GM20000 (cell line): Measurements from ENCODE around the gene KIF18B.
"Not testable (repeated sequence)": the region's sequence is repeated elsewhere in the genome, so short reads cannot be mapped to it uniquely, and the experiment has no call there.

ENCODE experiments used
- DNase-seq: peaks from one replicate; pipeline ENCODE4 v3.0.0; 2012; ENCODE audit warnings: low spot score
- TF ChIP-seq, protein P1 (sequence below): IDR thresholded peaks from 2 replicates; pipeline ENCODE4 v1.5.1; 2012; ENCODE audit warnings: mild to moderate bottlenecking, control low read depth; ENCODE audit errors: extremely low read depth, missing control alignments

The KIF18B gene

DNA sequence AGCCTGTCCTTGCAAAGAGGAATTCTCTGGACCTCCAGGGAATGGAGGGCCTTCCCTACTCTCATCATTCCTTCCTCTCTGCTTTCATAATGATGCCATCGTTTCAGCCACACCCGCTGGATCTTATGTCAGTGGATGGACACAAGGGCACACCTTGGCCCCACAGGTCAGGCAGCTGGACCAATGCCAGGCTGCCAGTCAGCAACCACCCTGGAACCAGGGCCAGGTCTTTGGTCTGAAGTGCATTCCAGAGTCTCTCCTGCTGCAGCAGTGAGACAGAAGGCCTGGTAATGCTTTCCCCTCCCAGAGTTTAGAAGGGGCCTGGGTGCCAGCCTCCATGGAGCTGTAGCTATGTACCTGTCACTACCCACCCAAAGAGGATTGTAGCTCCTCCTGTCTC lies 13.1 kb upstream of the KIF18B start:
- TF ChIP-seq, protein P1, sequence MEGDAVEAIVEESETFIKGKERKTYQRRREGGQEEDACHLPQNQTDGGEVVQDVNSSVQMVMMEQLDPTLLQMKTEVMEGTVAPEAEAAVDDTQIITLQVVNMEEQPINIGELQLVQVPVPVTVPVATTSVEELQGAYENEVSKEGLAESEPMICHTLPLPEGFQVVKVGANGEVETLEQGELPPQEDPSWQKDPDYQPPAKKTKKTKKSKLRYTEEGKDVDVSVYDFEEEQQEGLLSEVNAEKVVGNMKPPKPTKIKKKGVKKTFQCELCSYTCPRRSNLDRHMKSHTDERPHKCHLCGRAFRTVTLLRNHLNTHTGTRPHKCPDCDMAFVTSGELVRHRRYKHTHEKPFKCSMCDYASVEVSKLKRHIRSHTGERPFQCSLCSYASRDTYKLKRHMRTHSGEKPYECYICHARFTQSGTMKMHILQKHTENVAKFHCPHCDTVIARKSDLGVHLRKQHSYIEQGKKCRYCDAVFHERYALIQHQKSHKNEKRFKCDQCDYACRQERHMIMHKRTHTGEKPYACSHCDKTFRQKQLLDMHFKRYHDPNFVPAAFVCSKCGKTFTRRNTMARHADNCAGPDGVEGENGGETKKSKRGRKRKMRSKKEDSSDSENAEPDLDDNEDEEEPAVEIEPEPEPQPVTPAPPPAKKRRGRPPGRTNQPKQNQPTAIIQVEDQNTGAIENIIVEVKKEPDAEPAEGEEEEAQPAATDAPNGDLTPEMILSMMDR, result no peak
- no peak for DNase-seq

DNA sequence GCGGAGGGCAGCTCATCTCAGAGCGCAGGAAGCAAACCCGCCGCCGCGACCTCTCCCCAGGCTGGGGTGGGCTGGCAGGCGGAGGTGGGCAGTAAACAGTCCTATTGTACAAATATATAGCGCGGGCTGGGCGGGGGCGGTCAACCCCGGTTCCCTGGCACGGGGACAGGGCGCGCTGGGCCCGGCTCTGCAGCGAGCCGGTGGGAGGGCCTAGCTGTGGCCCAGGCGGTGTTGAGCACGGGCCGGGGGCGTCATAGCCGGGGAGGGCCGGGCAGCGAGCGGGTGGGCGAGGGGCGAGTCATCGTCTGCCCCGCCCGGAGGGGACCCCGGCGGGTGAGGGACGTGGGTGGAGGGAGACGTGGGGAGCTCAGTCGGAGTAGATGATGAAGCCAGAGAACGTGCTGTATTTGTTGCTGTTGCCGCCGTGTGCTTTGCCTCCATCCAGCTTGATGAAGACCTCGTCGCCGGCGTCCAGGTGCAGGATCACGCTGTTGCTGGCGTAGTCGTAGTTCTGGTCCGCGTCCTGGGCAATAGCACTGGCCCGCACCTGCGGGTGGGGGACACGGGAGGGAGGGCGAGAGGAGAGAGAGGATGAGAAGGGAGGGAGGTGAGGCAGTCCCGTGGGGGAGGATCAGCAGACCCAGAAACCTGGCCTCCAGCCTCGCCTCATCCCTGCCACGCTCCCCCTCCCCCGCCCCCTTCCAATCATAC lies 12.4 kb upstream of the KIF18B start:
- TF ChIP-seq, protein P1, result no peak
- no peak for DNase-seq

DNA sequence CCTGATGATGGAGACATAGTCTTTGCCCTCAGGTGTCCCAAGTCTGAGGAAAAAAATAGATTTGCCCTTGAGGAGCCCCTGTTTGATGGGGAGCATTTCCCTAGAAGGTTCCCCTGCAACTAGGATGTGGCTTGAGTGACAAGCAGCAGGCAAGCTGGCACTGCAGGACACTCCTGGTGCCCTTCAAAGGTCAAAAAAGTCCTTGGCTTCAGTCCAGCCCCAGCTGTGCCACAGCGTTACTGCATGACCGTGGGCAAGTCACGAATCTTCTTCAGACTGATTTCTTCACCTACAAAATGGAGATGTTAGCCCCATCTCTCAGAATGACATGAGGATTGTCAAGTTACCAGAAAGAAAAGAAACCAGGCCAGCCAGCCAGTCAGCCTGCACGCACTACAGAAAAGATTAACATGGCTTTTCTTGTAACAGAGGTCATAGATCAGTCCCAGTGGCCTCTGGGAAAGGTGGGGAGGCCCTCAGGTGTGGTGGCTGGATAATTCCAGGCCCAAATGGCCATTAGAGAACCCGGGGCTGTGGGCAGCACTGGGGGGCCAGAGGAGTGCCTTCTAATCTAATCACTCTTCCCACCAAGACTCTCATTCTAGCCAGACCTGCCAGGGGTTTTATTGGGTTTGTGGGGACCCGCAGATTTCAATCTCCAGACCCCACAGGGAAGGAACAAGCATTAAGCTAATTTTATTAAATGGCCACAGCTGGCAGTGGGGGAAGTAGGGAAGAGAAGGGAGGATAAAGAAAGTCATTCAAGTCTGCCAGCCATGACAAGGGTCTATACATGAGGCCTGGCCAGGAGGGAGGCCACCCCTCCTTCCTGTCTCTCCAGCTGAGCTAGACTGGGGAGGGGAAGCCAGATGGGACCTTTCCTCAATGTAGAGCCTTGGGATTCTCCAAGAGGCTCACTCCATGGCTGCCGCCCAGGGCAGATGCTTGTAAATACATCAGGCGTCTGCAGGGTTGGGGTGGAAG lies 9.7 kb upstream of the KIF18B start:
- TF ChIP-seq, protein P1, result no peak
- DNase-seq, result no peak

DNA sequence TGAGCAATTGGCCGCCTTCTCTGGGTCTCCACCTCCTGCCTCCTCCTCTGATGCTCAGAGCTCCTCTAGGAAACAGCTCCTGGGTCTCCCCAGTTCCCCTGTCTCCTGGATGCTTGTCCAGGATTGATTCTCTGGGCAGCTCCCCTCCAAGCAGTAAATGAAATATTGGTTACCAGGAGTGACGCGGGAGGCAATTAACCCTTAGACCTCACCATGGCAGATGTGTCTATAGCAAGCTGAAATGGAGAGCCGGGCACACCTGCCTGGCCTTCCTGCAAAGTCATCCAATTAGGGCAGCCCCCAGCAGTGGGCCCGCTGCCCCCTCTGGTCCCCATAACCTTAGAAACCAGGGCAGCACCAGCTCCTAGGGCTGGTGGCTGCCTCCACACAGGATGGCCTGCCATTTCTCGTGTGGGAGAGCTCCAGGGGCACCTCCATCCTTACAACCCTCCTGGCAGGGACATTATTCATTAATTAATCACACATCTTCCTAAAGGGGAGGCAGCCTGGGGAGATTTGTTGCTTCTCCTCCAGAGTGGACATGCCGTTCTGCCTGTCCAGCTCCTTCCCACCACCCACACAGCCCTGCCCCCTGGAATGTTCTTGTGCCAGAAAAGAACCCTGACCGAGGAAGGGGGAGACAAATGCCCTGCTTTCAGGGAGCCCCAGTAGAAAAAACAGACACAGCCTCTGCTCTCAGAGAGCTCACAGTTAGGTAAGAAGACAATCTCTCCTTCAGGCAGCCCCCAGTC lies 8.3 kb upstream of the KIF18B start:
- TF ChIP-seq, protein P1, result no peak
- no peak for DNase-seq

DNA sequence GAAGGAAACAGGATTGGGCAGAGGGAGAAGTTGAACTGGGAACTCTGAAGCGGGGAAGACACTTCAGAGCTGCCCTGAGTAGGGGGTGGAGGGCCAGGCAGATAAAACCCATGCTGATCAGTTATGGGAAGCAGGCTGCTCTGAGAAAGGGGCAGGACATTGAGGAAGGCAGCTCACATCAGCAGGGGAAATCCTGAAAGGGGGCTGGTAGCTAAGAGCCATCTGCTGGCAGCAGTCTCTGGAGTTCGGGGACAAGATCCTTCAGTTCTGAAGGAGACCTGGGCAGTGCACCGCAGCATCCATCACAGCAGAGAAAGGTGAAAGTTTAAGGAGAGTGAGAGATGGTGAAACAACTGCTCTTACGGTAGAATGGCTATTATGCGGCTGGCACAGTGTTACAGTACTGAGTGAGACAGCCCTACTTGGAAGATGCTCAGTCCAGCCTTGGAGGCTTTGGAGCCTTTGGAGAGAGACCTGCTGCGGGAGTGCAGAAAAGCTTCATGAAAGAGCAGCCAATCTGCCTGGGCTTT lies 5.4 kb upstream of the KIF18B start:
- DNase-seq, result no peak

DNA sequence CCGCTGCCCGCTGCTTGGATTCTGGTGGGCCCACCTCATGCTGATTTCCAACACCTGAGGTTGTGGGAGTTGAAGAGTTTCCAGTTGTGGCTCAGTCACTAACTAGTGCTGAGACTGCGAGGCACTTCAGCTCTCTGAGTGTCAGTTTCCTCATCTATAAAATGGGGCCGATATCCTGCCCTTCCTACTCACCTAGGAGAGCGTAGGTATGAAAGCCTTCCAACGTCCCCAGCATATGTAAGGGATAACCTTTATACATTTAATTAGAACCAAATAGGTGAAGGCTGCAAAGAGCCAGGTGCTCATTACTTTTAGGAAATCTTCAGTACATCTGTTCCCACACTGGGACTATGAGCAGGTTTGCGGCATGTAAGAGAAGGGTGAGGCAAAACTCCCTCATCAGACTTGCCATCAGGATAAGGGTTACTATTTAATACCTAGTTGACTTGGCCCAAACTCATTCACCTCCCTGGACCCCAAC lies 782 bp upstream of the KIF18B start:
- DNase-seq, result no peak
- TF ChIP-seq, protein P1, result no peak

More for the DNA sequence above, 5.4 kb upstream of the KIF18B start:
- TF ChIP-seq, protein P1, result no peak

DNA sequence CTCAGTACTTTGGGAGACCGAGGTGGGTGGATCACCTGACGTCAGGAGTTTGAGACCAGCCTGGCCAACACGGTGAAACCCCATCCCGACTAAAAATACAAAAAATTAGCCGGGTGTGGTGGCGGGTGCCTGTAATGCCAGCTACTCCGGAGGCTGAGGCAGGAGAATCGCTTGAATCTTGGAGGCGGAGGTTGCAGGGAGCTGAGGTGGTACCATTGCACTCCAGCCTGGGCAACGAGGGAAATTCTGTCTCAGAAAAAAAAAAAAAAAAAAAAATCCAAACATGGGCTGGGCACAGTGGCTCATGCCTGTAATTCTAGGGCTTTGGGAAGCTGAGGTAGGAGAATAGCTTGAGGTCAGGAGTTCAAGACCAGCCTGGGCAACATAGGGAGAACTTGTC lies 1.9 kb downstream of the KIF18B start:
- not testable (repeated sequence) for DNase-seq
